Tibial artery (tissue), 4 donors: ENCODE data around the gene GYS2.

ENCODE experiments used
- DNase-seq, 2 donors: peaks; one replicate each; pipeline ENCODE4 v3.0.0-alpha.2; 2019
- H3K27ac ChIP-seq, 2 donors: fragments of 200-600 bp; sonication (generic) in 1 of 2; 1 replicate in 1 of 2; 2 replicates in 1 of 2; pipeline ENCODE4 v1.5.1; 2018 to 2019; ENCODE audit warnings: mild to moderate bottlenecking in 1 of 2
- H3K27me3 ChIP-seq, 2 donors: fragments of 200-600 bp; sonication (generic) in 1 of 2; one replicate each; pipeline versions ENCODE4 v1.5.1 to v1.6.0; 2016 to 2019
- H3K36me3 ChIP-seq, 3 donors: fragments of 200-600 bp; sonication (generic) in 2 of 3; one replicate each; pipeline ENCODE4 v1.5.1; 2016 to 2019; ENCODE audit warnings: mild to moderate bottlenecking in 2 of 3
- H3K4me1 ChIP-seq, 4 donors: fragments of 200-600 bp; sonication (generic) in 2 of 4; 1 replicate in 3 of 4; 2 replicates in 1 of 4; pipeline ENCODE4 v1.5.1; 2016 to 2019
- H3K4me3 ChIP-seq, 2 donors: fragments of 200-600 bp; sonication (generic) in 1 of 2; 1 replicate in 1 of 2; 2 replicates in 1 of 2; pipeline ENCODE4 v1.5.1; 2018 to 2019; ENCODE audit warnings: mild to moderate bottlenecking in 2 of 2
- H3K9me3 ChIP-seq, 3 donors: fragments of 200-600 bp; sonication (generic) in 1 of 3; one replicate each; pipeline ENCODE4 v1.5.1; 2016 to 2019
- intact Hi-C: fragments of 100-400 bp; cut with DNase I; formaldehyde crosslinking; loops from one replicate; pipeline ENCODE4 v1.15.0; 2023; ENCODE audit warnings: low total_unique reads
- TF ChIP-seq, protein P1 (sequence below), 2 experiments: fragments of 200-600 bp in 1 of 2; fragments of 450-650 bp in 1 of 2; IDR thresholded peaks; one replicate each; pipeline ENCODE4 v1.5.1; 2017 to 2019; ENCODE audit warnings: antibody characterized with exemption in 2 of 2, mild to moderate bottlenecking in 1 of 2, moderate library complexity in 1 of 2

Gene GYS2

DNA sequence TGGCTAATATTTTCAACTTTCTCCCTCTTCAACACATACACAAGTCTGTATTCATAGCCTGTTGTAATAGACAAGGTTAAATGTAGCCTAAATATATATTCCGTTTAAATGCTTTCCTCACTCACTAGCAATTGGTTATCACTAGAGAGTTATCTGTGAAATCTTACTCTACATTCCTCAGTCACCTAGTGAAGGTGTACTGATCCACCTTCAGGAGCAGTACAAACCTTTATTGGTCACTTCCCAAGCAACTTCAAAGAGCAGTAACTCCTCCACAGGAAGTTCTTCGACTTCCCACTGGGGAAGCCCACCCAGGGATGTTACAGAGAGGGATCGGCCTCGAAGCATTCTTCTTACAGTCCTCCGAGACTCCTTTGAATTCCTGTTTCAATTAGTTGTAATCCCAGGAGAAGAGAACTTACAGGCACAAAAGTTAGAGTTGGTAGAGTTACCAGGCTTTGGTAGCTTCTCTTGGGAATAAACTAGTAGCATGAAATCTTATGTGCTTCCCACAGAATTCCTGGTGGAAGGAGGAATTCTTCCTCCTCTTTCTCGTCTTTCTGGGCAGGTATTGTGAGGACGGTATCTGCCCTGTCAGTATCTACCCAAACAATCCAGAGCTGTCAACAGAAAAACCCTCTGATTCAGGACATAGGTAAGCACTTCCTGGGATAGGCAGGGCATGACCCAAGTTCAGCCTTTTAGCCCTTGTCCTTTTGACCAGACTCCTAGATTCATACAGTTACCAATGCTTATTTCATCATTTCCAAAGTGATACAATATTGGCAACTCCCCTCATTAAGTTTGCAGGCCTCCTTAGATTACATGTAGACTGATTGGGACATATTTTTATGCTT is at the start of gene GYS2:
Gene GYS2 (minus strand): TSS at position 603 of the 857 bp plus-strand sequence. CDS start 255 bp downstream, at position 348.
- H3K9me3 ChIP-seq: no peaks in the 10 kb centered on the region
- H3K27ac ChIP-seq: no peak within 1 kb of the TSS
- intact Hi-C loops: no loop called here
- TF ChIP-seq, protein P1, sequence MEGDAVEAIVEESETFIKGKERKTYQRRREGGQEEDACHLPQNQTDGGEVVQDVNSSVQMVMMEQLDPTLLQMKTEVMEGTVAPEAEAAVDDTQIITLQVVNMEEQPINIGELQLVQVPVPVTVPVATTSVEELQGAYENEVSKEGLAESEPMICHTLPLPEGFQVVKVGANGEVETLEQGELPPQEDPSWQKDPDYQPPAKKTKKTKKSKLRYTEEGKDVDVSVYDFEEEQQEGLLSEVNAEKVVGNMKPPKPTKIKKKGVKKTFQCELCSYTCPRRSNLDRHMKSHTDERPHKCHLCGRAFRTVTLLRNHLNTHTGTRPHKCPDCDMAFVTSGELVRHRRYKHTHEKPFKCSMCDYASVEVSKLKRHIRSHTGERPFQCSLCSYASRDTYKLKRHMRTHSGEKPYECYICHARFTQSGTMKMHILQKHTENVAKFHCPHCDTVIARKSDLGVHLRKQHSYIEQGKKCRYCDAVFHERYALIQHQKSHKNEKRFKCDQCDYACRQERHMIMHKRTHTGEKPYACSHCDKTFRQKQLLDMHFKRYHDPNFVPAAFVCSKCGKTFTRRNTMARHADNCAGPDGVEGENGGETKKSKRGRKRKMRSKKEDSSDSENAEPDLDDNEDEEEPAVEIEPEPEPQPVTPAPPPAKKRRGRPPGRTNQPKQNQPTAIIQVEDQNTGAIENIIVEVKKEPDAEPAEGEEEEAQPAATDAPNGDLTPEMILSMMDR (IDR thresholded peaks at IDR 0.05): no peak
- DNase-seq: no peak
- H3K36me3 ChIP-seq: no peaks in the 10 kb centered on the region
- H3K4me3 ChIP-seq: no peak within 1 kb of the TSS
- no peaks in the 10 kb centered on the region for H3K4me1 ChIP-seq
- H3K27me3 ChIP-seq: no peaks in the 10 kb centered on the region

DNA sequence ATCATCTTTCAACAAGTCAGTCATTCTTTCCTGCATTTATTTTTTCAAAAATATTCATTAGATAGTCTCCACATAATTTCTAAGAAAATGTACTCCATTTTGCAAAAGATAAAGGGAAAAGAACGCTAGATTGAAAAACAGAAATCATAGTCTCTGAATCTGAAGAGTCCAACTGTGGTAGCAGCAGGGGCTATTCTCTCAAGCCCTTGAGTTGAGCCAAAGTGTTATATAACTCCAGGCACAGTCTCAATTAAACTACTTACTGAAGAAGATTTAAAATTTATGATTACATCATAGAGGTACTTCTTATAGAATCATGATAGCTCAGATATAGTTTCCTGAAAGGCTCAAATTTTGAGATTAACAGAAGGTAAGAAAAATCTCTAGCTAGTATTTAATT is 47.2 kb upstream of the GYS2 start:
- no peak for DNase-seq
- TF ChIP-seq, protein P1 (IDR thresholded peaks at IDR 0.05): no peak
- Histone ChIP-seq H3K4me1 (peaks cover 0 to 21% (median 16%) of the 10 kb centered on the region in 4 donors), H3K27me3 (no peaks in the 10 kb centered on the region), H3K27ac (no peak overlapping the region), H3K36me3 (peaks cover 32 to 66% (median 49%) of the 10 kb centered on the region in 3 donors), H3K9me3 (no peaks in the 10 kb centered on the region), H3K4me3 (no peak overlapping the region)
- intact Hi-C loops: no loop called here

DNA sequence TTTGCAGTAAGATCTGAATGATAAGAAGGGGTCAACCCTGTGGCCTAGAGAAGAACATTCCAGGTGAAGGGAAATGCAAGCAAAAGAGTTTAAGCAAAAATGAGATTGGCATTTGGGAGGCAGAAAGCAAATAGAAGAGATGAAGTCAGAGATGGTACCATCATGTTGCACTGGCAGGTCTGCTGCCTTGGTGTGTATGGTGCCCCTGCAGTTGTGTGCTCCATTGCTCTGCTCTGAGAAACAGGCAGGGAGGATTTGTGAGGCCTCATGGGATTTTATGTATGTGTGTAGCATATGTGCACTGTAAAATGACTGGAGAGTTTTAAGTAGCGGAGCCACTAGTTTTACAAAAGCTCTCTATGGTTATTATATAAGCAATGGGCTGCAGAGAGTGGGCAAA is 46.4 kb upstream of the GYS2 start:
- TF ChIP-seq, protein P1 (IDR thresholded peaks at IDR 0.05): no peak
- no peak overlapping the region for H3K4me3 ChIP-seq
- peaks cover 40 to 74% (median 57%) of the 10 kb centered on the region in 3 donors for H3K36me3 ChIP-seq

DNA sequence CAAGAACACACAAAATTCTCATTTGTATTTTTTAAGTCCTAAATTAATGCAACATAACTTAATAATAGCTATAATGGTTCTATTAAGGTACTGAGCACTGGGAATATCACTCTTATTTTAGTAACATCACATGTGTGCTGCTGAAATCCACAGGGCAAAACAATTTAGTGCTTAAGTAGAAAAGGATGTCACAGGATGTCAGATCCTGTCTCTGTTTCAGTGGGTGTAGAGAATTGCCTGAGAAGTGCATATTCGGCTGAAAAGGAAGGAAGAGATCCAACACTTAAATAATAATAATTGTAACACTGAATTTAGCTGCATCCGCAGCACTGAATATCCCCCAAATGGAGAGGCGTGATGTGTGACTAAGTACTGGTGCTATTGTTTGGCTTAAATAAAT is 44.4 kb upstream of the GYS2 start:
- Histone ChIP-seq H3K4me1 (peaks cover 0 to 4% (median 2%) of the 10 kb centered on the region in 4 donors), H3K27me3 (no peaks in the 10 kb centered on the region), H3K9me3 (no peaks in the 10 kb centered on the region), H3K36me3 (peaks cover 50 to 89% (median 69%) of the 10 kb centered on the region in 3 donors), H3K27ac (no peak overlapping the region), H3K4me3 (no peak overlapping the region)
- intact Hi-C loops: no loop called here
- no peak for DNase-seq
- TF ChIP-seq, protein P1 (IDR thresholded peaks at IDR 0.05): no peak

More for the DNA sequence above, 46.4 kb upstream of the GYS2 start:
- peaks cover 0 to 16% (median 8%) of the 10 kb centered on the region in 4 donors for H3K4me1 ChIP-seq
- H3K27me3 ChIP-seq: no peaks in the 10 kb centered on the region
- no peaks in the 10 kb centered on the region for H3K9me3 ChIP-seq
- no peak overlapping the region for H3K27ac ChIP-seq
- DNase-seq: no peak
- intact Hi-C loops: no loop called here

DNA sequence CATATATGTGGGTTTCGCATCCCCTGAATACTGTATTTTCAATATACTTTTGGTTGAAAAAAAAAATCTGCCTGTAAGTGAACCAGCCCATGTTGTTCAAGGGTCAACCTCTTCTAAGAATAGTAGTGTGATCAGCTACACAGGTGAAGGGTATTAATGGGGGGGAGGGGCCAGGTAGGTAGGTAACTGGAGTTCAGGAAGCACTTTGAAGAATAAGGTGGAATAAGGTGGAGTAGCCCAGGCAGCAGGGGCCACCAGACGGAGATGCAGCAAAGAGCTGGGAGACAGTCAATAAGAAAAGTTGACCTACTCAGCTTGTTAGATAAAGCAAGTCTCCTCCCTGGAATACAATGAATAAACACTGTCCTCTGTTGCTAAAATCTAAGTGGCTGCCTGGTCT is 43.7 kb upstream of the GYS2 start:
- Histone ChIP-seq H3K27me3 (no peaks in the 10 kb centered on the region), H3K27ac (no peak overlapping the region), H3K4me3 (no peak overlapping the region), H3K4me1 (peaks cover 0 to 4% (median 2%) of the 10 kb centered on the region in 4 donors), H3K9me3 (no peaks in the 10 kb centered on the region), H3K36me3 (peaks cover 52 to 89% (median 69%) of the 10 kb centered on the region in 3 donors)
- intact Hi-C loops: no loop called here
- TF ChIP-seq, protein P1 (IDR thresholded peaks at IDR 0.05): no peak
- DNase-seq: no peak
